SIG-M5 treated with dmso at 0.1 percent for 504 hours (cell line): ENCODE data around the gene ITSN1.
"Not testable (repeated sequence)": the region's sequence is repeated elsewhere in the genome, so short reads cannot be mapped to it uniquely, and the experiment has no call there.

Source experiments
- DNase-seq: peaks from one replicate; lab custom pipeline; 2025; ENCODE audit not compliant: unreplicated experiment; lab: John Stamatoyannopoulos, UW

ITSN1 gene

DNA sequence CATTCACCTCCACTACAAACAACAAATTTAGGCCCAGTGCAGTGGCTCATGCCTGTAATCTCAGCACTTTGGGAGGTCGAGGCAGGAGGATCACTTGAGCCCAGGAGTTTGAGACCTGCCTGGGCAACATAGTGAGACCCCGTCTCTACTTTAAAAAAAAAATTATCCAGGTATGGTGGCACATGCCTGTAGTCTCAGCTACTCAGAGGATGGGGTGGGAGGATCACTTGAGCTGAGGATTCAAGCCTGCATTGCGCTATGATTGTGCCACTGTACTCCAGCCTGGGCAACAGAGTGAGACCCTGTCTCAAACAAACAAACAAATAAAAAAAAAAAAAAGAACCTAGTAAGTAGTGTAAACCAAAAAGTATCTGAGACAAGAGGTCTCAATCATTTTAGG lies 86.8 kb downstream of the ITSN1 start:
- not testable (repeated sequence) for DNase-seq

DNA sequence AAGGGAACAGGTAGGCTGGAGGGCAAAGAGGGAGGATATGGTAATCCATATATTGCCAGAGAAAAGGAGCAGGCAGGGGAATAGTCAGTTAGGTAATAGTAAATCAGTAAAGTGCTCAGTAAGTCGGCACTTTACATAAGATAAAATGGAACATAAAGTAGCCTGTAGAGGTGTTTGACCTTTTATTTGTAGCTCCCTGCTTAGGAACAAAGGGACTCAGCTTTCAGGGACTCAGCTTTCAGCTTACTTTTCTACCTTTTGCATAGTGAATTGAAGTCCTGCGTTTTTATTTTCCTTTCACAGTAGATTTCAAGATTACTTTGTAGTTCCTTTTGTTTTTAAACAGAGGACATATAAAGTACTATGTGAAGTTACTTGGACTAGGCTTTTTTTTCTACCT lies 87.3 kb downstream of the ITSN1 start:
- DNase-seq: no peak

DNA sequence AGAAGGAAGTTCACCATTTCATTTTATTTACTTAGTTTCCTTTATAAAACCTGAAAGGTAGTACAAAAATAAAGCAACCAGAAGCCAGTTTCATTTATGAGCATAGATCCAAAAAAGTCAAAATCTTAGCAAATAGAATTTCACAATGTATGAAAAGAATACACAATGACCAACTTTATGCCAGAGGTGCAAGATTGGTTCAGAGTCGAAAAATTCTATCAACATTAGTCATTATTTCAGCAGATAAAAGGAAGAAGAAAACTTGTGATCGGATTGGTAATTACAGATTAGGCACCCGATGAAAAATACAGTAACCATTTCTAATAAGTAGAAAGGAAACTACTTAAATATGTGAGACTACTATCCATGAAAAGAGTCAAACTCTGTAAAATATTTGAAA lies 89.1 kb downstream of the ITSN1 start:
- DNase-seq: no peak

DNA sequence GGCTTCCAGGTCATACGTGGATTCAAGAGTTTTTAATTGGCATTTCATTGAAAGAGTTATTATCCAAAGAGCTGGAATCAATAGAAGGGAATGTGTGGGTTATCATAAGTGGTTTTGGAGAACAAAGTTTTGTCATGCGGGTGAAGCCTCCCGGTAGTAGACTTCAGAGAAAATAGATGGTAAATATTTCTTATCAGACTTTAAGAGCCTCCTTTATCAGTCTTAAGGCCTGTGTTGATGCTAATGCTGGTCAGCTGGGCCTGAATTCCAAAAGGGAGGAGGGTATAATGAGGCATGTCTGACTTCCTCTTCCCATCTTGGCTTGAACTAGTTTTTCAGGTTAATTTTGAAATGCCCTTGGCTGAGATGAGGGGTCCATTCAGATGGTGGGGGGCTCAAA lies 89.7 kb downstream of the ITSN1 start:
- DNase-seq: no peak

DNA sequence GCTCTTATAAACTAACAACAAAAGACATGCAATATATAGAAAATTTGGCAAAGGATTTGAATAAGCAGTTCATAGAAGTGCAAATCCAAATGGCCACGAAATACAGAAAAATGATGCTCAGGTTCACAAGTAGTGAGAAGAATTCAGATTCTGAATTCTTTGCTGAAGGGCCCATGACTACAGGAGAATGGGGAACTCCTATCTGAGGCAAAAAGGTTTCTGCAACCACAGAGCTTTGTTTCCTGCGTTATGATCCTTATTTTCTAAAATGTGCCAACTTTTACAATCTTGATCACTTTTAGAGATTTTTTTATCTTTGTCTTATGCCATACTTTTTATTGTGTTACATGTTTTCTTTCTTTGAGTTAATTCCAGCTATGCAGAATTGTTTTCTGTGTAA lies 91.3 kb downstream of the ITSN1 start:
- DNase-seq: peak; percentile 3

DNA sequence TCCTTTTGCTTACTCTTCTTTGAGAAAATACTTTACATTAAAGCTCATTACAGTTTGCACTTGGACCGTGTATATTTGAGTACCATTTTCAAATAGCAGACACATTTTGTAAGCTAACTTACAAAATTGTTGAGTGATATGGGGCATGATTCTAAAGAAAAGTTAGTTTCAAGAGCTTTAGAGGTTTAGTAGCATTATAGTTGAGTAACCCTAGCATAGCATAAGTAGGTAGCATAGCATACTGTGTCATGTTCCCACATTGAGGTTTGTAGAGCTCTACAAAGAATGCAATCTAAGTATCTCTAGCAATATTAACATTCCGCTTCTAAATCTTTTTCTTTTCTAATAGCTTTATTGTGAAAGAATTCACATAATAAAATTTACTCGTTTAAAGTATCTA lies 92.0 kb downstream of the ITSN1 start:
- no peak for DNase-seq

DNA sequence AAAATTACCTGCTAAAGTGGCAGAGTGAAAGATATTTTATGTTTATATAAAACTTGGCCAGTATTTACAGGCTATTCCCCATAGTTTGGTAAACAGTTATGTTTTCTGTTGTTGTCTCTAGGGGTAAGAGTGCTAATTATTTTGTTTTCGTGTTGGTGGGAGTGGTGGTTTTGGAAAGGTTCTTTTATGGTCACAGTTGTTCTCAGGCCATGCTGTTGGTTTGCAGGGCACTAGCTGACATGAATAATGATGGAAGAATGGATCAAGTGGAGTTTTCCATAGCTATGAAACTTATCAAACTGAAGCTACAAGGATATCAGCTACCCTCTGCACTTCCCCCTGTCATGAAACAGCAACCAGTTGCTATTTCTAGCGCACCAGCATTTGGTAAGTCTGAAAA lies 92.5 kb downstream of the ITSN1 start:
- no peak for DNase-seq

DNA sequence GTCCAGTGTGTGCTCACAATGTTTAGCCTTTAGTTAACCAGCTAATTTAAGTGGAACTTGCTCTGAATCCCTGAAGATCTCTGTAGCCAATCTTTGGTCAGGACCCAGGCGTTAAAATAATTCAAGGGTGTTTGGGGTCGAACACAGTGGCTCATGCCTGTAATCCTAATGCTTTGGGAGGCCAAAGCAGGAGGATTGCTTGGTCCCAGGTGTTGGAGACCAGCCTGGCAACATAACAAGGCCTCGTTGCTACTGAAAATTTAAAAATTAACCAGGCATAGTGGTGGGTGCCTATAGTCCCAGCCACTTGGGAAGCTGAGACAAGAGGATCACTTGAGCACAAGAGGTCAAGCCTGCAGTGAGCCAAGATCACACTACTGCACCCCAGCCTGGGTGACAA lies 94.3 kb downstream of the ITSN1 start:
- DNase-seq: no peak

DNA sequence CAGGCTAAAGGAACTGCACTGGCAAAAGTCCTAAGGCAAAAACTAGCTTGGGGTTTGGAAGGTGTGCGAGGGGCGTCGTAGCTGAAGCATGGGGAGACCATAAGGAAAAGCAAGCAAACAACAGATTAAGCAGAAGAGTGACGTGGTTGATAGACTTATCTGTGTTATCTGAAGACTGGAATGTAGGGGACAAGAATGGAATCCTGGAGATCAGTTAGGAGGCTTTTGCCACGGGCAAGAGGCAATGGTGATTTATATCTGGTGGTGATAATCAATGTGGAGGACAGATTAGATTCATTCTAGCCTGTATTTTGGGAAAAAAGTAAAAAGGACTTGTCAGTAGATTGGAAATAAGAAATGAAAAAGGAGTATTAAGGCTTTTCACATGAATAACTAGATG lies 97.4 kb downstream of the ITSN1 start:
- DNase-seq: no peak

DNA sequence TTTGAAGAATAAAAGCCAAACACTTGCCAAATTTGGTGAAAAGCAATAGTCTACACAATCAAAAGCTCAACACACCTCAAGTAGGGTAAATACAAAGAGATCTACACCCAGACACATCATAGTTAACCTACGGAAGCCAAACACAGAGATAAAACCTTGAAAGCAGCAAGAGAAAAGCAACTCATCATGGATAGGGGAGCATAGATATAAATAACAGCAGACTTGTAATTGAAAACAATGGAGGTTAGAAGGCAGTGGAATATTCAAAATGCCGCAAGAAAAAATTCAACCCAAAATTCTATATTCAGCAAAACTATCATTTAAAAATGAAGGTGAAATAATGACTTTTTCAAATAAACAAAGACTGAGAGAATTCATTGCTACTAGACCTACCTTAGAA lies 105.1 kb downstream of the ITSN1 start:
- DNase-seq: no peak

DNA sequence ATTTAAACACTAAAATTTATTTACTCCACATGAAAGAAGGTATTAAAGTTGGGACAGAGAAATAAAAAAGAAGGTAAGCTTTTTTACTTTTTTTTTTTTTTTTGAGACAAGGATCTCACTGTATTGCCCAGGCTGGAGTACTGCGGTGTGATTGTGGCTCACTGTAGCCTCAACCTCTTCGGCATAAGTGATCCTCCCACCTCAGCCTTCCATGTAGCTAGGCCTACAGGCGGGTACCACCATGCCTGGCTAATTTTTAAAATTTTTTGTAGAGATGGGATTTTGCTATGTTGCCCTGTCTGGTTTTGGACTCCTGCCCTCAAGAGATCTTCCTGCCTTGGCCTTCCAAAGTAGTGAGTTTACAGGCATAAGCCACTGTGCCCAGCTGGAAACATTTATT lies 106.6 kb downstream of the ITSN1 start:
- no peak for DNase-seq

DNA sequence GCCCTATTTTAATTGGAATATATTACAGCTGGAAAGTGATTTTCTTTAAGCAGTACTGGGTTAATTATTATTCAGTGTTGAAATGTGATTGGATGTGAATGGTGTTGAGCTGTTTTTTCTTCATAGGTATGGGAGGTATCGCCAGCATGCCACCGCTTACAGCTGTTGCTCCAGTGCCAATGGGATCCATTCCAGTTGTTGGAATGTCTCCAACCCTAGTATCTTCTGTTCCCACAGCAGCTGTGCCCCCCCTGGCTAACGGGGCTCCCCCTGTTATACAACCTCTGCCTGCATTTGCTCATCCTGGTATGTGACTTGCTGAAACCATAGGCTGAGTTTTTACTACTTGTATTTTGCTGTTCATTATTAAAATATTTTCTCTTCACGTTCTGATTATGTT lies 107.7 kb downstream of the ITSN1 start:
- no peak for DNase-seq

DNA sequence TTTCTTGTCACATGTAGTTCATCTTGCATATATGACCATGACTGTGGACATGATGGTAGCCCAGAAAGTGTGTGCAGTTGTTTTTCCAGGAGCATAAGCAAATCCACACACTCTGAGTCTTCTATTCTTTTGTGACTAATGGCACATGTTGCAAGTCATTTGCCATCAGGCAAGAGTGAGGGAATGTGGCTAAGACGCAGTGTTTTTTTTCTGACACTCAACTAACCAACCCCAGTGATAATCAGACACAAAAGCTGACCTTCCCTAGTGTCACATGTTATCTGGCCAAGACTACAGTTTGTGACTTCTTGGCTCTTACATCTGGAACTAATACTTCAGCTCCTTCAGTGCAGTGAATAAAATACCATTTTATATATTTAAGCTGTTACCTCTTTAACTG lies 108.8 kb downstream of the ITSN1 start:
- no peak for DNase-seq

DNA sequence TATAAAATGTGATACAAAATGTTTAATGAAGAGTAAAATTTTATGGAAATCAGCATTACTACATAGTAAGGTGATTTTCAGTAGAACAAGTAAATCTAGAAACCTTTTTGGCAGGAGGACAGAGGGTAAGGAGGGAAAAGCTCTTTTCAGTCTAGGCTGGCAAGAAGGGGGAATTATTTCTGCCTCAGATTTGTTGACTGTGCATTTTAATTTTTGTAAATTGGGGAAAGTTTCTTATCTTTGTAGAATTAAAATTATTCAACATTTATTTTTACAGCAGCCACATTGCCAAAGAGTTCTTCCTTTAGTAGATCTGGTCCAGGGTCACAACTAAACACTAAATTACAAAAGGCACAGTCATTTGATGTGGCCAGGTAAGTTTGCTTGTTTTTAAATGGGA lies 109.2 kb downstream of the ITSN1 start:
- no peak for DNase-seq

DNA sequence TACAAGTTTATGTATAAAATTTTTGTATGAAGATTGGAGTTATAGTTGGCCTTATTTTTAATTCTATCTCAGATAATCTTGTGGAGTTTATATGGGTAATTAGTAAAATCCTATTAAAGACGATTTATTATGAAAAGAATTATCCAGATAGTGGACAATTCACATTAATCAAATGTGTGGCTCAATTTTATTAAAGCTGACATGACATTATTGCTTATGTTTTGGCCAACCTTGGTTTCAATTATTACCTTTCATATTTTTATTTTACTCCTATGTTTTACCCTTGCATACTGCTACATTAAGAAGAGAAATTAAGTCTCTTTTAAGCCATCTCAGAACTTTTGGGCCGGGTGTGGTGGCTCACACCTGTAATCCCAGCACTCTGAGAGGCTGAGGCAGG lies 110.0 kb downstream of the ITSN1 start:
- no peak for DNase-seq

DNA sequence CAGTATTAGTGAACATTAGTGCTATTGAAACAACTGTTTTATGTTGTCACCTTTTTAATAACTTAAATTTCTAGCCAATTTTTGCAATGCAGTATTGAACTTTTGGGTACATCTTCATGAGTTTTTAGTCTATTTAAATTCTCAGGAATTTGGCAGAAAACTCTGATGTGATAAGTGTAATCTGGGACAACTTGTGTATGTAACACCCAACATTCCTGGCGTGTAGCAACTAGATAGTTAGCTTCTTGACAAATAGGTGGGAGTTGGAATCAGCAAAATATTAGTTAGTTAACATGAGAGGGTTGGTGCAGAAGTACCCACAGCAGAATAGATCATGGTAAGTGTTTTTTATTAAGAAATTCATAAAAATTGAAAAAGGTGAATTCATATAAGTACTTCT lies 111.6 kb downstream of the ITSN1 start:
- DNase-seq: no peak

DNA sequence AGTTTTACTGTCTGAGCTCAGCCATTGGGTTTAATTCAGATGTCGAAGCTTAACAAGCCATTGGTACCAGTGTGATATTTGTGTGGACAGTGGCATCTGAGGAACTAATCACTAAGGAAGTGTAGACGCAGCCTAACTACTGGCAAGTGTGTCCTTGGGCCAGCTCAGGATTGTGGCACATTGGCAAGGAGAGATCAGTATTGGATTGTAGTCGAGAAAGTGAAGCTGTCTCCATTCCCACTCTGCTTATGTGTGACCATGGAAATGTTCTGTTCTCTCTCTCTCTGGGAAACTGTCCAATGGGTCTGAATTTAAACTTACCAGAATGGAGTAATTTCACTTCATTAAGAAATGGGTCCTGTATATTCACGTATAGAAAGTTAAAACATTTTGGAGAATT lies 112.2 kb downstream of the ITSN1 start:
- DNase-seq: no peak

DNA sequence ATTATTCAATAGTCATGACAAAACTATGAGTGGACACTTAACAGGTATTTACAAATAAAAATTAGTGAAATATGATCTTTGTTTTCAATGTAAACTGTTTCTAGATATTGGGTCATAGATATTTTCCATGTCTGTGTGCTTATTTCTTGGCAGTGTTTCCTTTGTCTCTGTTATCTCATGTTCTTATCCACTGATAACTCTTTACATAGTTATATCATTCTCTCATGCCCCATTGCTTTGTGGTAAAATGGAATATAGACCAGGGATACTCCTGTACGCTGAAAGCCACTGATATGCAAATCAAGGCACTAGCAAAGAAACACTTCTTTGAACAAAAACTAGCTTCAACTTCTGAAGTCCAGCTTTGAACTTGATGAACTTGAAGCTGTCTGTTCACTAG lies 113.1 kb downstream of the ITSN1 start:
- no peak for DNase-seq

DNA sequence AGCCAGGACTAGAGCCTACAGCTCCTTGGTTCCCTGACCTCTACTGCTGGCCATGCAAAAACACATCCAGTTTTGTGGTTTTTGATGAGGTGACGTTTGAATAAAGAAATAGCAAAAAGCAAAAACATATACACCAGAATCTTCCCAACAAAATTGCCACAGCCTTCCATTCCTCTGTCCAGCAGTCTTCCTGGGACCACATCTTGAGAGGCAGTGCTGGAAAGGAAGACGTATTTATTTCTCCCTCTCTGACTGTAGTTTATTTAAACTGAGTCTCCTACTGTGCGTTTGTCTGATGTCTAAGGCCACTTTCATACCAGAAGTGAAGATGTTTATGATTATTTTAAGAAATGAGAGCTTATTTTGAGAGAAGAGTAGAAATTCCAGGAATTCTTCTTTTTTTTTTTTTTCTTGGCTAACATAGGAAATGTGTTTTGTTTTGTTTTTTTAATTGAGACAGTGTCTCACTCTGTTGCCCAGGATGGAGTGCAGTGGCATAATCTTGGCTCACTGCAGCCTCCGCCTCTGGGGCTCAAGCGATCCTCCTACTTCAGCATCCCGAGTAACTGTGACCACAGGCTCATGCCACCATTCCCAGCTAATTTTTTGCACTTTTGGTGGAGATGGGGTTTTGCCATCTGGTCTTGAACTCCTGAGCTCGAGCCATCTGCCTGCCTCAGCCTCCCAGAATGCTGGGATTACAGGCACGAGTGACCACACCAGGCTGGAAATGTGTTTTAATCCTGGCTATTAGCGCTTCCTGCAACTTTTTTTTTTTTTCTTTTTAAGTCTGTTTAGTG lies 118.5 kb downstream of the ITSN1 start:
- DNase-seq: no peak

DNA sequence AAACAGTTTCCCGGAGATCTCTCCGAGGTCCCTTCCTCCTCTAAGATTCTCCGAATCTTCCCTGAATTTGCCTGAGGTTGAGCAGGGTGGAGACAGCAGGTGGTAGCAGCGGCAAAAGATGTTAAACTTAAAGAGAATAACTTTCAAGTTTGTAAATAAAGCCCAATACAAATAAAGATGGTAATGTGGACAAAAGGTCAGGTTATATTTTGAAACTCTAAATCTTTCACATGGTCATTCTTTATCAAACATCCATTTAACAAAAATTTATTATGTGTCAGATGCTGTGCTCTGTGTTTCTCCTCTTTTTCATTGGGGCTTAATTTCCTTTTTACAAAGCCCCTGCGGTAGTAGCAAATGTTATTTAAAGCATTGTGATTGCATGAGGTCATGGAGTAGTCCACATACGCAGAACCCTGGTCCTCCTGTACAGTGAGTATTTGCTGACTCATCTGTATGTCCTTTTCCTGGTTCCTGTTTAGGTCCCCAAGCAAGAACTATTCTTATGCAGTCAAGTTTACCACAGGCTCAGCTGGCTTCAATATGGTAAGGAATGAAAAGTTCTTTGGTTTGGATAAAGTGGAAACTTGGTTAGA lies 119.2 kb downstream of the ITSN1 start:
- DNase-seq: peak; percentile 80

DNA sequence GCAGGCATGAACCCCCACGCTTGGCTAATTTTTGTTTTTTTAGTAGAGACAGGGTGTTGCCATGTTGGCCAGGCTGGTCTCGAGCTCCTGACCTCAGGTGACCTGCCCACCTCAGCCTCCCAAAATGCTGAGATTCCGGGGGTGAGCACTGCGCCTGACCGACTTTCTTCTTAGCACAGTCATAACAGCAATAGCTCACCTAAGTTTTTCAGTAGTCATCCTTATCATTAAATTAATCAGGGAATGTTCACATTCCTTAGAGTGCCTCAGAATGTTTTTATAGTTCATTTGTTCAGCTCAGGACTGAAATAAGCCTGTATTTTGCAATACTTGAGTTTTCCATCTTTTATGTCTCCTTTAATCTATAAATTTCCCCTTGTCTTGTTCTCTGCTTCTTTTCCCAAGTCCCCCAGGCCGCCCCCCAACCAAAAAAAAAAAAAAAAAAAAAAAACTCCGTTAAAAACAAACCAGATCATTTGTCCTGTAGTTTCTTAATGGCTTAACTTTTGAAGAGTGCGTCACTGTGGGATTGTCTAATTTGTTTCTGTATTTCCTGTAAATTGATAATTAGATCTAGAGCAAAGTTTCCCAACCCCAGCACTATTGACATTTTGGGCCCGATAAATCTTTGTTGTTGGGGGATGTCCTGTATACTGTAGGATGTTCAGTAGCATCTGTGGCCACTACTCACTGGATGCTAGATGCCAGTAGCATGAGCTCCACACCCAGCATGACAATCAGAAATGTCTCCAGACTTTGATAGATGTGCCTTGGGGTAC lies 120.7 kb downstream of the ITSN1 start:
- DNase-seq: no peak

DNA sequence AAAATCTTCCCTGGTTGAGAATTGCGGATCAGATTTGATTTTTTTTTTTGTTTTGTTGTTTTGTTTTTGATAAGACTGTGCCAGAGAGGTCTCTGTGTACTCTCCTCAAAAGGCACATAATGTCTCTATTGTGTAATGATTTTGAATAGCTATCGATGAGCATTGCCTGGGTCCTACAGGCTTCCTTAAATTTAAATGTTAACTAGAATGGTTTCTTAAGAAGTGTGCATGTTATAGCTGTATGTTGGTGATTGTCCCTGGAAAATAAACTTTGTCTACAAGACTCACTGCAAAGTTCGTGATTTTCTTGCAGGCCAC lies 121.2 kb downstream of the ITSN1 start:
- no peak for DNase-seq
